NB4 (cell line): ENCODE data around the gene DNAJC28.
A peak's percentile ranks its signal among the peaks of the same experiment; 100 is the strongest.

ENCODE experiments used
- DNase-seq: peaks from one replicate; pipeline ENCODE4 v3.0.0; 2010; ENCODE audit warnings: low read depth
- H3K4me3 ChIP-seq: one replicate; pipeline ENCODE4 v1.5.1; 2011; ENCODE audit warnings: mild to moderate bottlenecking, low read depth, low read length, moderate library complexity
- CTCF ChIP-seq: IDR thresholded peaks from one replicate; pipeline ENCODE4 v1.5.1; 2012; ENCODE audit warnings: low read depth, low read length
- MAX ChIP-seq: IDR thresholded peaks from 2 replicates; pipeline ENCODE4 v1.6.1; 2011; ENCODE audit warnings: low read depth, low read length
- MYC ChIP-seq: IDR thresholded peaks from 2 replicates; pipeline ENCODE4 v1.6.1; 2011; ENCODE audit warnings: low read depth, low read length
- POLR2A ChIP-seq: IDR thresholded peaks from 2 replicates; pipeline ENCODE4 v1.6.1; 2011; ENCODE audit warnings: mild to moderate bottlenecking; ENCODE audit not compliant: insufficient read length; ENCODE audit errors: extremely low read depth

DNAJC28 gene

DNA sequence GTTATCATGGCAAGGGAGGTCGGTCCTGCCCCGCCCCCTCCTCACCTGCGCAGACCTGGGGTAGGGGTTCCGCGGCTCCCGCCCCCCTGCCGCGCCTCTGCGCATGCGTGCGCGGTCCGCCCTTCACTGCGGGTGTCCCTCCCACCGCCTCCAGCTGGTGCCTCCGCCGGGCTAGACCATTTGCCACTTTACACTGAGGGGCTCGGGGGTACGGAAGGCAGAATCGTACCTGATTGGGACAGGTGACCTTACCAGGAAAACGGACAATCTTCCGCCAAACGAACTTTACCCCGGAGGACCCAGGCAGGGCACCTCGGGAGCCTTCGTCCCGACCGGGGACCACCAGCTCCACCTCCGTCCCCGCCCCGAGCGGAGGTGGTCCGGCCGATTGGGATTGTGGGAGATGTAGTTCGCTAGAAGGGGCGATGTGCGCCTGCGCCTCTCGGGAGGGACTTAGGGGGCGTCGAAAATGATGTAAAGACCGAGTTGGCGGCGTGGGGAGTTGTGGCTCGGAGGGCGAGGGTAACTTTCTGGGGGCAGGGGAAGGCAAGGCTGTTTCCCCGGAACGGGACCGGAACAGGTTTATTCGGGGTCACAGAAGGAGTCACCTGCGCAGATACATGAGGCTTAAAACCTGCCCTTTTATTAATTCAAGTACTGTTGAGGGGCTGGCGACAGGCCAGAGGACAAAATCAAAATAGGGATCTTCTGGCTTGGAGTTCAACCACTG lies at the start of gene DNAJC28:
DNAJC28 (minus strand) TSS at position 344 of the 730 bp plus-strand sequence. CDS start 2,323 bp downstream, outside the sequence.
- peak; percentile 93 for DNase-seq
- peak within 1 kb of the TSS; percentile 86 for H3K4me3 ChIP-seq
- TF ChIP-seq MYC (peak; percentile 58), MAX (0 out of 2 replicates have a peak, but pooled peaks have one; percentile 11), CTCF (no peak), POLR2A (peak; percentile 47)

DNA sequence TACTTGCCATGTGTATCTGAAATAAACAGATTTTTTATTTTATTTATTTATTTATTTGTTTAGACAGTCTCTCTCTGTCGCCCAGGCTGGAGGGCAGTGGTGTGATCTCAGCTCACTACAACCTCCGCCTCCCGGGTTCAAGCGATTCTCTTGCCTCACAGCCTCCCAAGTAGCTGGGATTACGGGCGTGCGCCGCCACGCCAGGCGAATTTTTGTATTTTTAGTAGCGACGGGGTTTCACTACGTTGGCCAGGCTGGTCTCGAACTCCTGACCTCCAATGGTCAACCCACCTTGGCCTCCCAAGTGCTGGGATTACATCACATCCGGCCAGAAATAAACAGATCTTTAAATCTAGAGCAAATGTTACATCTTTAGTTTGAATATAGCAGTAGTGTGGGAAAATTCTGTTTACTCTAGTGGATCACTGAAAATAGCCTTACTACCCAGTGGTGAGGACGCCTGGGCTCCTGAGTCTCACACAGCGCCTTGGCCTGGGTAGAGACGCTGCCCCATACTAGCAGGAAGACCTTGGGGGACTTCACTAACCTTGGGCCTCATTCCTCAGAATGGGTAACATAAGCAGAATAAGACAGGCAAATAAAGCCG lies 49.7 kb upstream of the DNAJC28 start:
- H3K4me3 ChIP-seq, result peak overlapping the region; percentile 90
- peak; percentile 58 for DNase-seq
- TF ChIP-seq MAX, result no peak
- no peak for TF ChIP-seq POLR2A
- TF ChIP-seq CTCF, result no peak
- TF ChIP-seq MYC, result no peak

- no peak for DNase-seq
- peak overlapping the region; percentile 90 for H3K4me3 ChIP-seq
- TF ChIP-seq POLR2A (no peak), MYC (no peak), MAX (no peak), CTCF (no peak)
Measured at GRCh38 chr21:33540711-33541104, 49.2 kb upstream of the DNAJC28 start.

GRCh38 chr21:33539616-33540015 lies 48.1 kb upstream of the DNAJC28 start:
- DNase-seq, result no peak
- peak overlapping the region; percentile 90 for H3K4me3 ChIP-seq
- TF ChIP-seq MYC, result no peak
- TF ChIP-seq MAX, result no peak
- TF ChIP-seq CTCF, result no peak
- no peak for TF ChIP-seq POLR2A

GRCh38 chr21:33537212-33537611 lies 45.7 kb upstream of the DNAJC28 start:
- no peak for DNase-seq
- H3K4me3 ChIP-seq, result no peak overlapping the region
- TF ChIP-seq CTCF (no peak), MAX (no peak), MYC (no peak), POLR2A (no peak)
